ENCODE data around the gene THOP1.

- no peak for TF ChIP-seq CTCF (IDR thresholded peaks at IDR 0.05)
- no peak for TF ChIP-seq POLR2A (IDR thresholded peaks at IDR 0.05)
Observed at GRCh38 chr19:2854849-2855248, 69.5 kb downstream of the THOP1 start.

All from thyroid gland (tissue), 4 donors.